Cardiac fibroblast (primary cell): ENCODE data around the gene IYD.

Experiments used
- DNase-seq, 2 donors: peaks; one replicate each; pipeline versions ENCODE4 v3.0.0 to v3.0.0-alpha.2; 2010; ENCODE audit warnings: low read depth in 2 of 2
- H3K4me3 ChIP-seq, 2 donors: replicated peaks in 1 of 2; 1 replicate in 1 of 2; 2 replicates in 1 of 2; pipeline ENCODE4 v1.5.1; 2011; ENCODE audit warnings: low read depth in 2 of 2, low read length in 2 of 2, mild to moderate bottlenecking in 2 of 2, moderate library complexity in 1 of 2
- TF ChIP-seq, protein P1 (sequence below): IDR thresholded peaks from one replicate; pipeline ENCODE4 v1.5.1; 2011; ENCODE audit warnings: low read depth, mild to moderate bottlenecking, low read length, inconsistent platforms

IYD gene

DNA sequence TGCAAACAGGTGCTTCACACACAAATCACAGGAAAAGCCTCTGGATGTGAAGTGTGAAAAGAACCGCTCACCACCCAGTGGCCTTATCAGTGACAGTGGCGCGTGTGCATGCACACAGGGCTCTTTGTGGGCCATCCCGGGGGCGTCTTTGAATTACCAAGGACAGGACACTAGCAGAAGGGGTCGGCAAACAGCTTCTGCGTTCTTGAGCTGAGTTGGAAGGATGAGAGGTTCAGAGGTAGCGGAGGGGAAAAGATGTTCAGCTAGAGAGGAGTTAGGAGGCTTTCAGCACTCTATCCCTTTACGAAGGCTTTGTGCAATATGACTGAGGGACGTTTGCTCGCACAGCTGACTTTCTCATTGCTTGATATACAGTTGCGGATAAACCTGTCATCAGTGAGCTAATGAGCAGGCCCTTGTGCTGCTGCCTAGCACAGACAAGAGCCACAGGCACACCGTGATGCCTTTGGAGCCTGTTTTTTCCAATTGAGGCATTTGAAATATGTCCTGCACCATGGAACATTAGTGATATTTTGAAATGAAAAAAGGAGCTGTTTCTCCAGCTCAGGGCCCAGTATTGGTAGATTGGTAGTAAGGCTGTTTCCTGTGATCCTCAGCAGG lies 83.1 kb downstream of the IYD start:
- TF ChIP-seq, protein P1, sequence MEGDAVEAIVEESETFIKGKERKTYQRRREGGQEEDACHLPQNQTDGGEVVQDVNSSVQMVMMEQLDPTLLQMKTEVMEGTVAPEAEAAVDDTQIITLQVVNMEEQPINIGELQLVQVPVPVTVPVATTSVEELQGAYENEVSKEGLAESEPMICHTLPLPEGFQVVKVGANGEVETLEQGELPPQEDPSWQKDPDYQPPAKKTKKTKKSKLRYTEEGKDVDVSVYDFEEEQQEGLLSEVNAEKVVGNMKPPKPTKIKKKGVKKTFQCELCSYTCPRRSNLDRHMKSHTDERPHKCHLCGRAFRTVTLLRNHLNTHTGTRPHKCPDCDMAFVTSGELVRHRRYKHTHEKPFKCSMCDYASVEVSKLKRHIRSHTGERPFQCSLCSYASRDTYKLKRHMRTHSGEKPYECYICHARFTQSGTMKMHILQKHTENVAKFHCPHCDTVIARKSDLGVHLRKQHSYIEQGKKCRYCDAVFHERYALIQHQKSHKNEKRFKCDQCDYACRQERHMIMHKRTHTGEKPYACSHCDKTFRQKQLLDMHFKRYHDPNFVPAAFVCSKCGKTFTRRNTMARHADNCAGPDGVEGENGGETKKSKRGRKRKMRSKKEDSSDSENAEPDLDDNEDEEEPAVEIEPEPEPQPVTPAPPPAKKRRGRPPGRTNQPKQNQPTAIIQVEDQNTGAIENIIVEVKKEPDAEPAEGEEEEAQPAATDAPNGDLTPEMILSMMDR, result no peak
- no peak overlapping the region for H3K4me3 ChIP-seq
- no peak for DNase-seq

DNA sequence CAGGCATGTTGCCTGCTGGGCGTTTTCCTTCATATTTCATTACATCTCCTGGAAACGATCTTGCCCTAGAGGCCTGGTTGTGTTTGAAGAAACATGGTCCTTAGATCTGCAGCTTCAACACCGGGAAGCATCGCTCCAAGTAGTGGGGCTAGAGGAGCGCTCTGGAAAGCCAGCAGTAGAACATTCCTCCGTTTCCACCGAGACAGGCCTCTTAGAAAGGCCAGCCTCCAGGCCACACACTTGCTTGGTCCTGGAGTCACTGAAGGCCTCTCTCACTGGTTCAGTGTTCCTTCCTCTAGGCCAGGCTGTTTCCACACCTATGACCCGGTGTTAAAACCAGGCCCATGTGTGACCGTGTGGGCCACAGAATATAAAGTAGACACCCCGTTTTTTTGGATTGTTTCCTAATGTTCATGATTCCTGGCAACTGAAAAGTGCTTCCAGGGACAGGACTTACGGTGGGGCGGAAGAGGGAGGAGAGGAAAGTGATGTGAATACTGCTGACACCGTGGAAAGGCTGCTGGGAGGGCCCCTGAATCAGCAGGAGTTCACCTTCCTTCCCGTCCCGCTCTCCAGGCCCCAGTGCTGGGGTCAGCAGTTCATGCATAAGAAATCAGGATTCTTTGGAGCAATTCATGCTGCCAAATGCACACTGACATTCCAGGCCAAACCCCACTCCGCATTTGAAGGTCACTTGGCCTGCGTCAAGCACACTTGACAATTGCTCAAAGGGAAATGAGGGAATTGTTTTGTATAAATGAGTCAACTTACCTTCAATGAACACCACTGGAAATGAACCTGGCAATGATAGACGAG lies 83.8 kb downstream of the IYD start:
- H3K4me3 ChIP-seq, result no peak overlapping the region
- TF ChIP-seq, protein P1, result no peak
- no peak for DNase-seq

DNA sequence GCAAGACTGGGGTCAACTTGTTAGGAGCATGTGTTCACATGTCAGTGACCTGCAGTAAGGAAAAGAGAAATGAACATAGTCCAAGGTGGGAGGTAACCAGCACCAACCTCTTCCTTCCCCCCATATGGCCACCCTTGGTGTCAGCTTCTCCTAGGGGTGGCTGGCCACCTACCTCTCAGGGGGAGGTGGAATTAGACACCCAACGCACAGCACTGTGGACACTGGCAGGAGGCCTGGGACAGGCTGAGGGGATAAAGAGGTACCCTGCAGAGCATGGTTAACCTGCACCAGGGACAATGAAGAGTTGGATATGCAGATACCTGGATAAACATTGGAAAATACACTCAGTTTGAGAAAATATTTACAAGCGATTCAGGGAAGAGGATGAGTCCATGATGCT lies 84.5 kb downstream of the IYD start:
- TF ChIP-seq, protein P1, result no peak
- no peak for DNase-seq
- no peak overlapping the region for H3K4me3 ChIP-seq
